Lower lobe of right lung (tissue), 2 donors: ENCODE data around the gene HLA-DMB. TPM values are rescaled to one million over a fixed set of nuclear protein-coding genes. Genes with fewer than 3 reads are reported as not detected.

Source experiments
- ATAC-seq, 2 donors: fragments of 200-7000 bp; cut with Tn5 transposase; one replicate each; pipeline ENCODE4 v1.9.1; 2020 to 2022; ENCODE audit warnings: mild to moderate bottlenecking in 2 of 2, moderate library complexity in 2 of 2
- DNase-seq: peaks from one replicate; pipeline ENCODE4 v3.0.0-alpha.2; 2020
- H3K27ac ChIP-seq: fragments of 200-600 bp; one replicate; pipeline ENCODE4 v1.8.0; 2022
- H3K27me3 ChIP-seq: fragments of 200-600 bp; one replicate; pipeline ENCODE4 v1.8.0; 2022; ENCODE audit warnings: low read depth
- H3K36me3 ChIP-seq: fragments of 200-600 bp; one replicate; pipeline ENCODE4 v1.8.0; 2022; ENCODE audit warnings: mild to moderate bottlenecking
- H3K4me1 ChIP-seq: fragments of 200-600 bp; one replicate; pipeline ENCODE4 v1.8.0; 2022
- H3K4me3 ChIP-seq: fragments of 200-600 bp; one replicate; pipeline ENCODE4 v1.8.0; 2022; ENCODE audit warnings: mild to moderate bottlenecking
- H3K9me3 ChIP-seq: fragments of 200-600 bp; one replicate; pipeline ENCODE4 v1.8.0; 2022
- CTCF ChIP-seq: fragments of 200-600 bp; IDR thresholded peaks from one replicate; pipeline ENCODE4 v1.8.0; 2022; ENCODE audit warnings: antibody characterized with exemption, mild to moderate bottlenecking
- intact Hi-C: fragments of 100-400 bp; cut with DNase I; formaldehyde crosslinking; loops from one replicate; pipeline ENCODE4 v1.11.0; 2022
- total RNA-seq: library from RNA; stranded (reverse); fragmentation: NEBNext Ultra II Directional; extraction: Animal tissue kit (Norgen Biotek cat#: 25700); gene quantifications from one replicate; pipeline ENCODE4 v1.2.1, GENCODE V29; 2021
- donor health status: DM: no; HTN: yes; CAD: no; lungs with severe emphysema.

HLA-DMB gene
- total RNA-seq, 1 donor from 2014 or later = 208 TPM

GRCh38 chr6:32970413-32971241 is 29.8 kb upstream of the HLA-DMB start:
- peak; percentile 90 for DNase-seq
- H3K36me3 ChIP-seq = peaks cover 32% of the 10 kb centered on the region
- ATAC-seq = peak; percentile 59 to 66
- intact Hi-C loops = no loop called here
- H3K4me1 ChIP-seq = peaks cover 30% of the 10 kb centered on the region
- H3K27me3 ChIP-seq = no peaks in the 10 kb centered on the region
- no peak for TF ChIP-seq CTCF
- H3K9me3 ChIP-seq = no peaks in the 10 kb centered on the region
- H3K27ac ChIP-seq = peak overlapping the region; percentile 98
- peak overlapping the region; percentile 96 for H3K4me3 ChIP-seq

- no peaks in the 10 kb centered on the region for H3K9me3 ChIP-seq
- H3K4me3 ChIP-seq = peak overlapping the region; percentile 96
- peaks cover 24% of the 10 kb centered on the region for H3K36me3 ChIP-seq
- ATAC-seq (peak in 1 of 2 donors; percentile 16), DNase-seq (peak; percentile 76)
- intact Hi-C loops = no loop called here
- H3K4me1 ChIP-seq = peaks cover 23% of the 10 kb centered on the region
- H3K27me3 ChIP-seq = no peaks in the 10 kb centered on the region
- H3K27ac ChIP-seq = peak overlapping the region; percentile 98
- peak; percentile 28 for TF ChIP-seq CTCF
Measured at GRCh38 chr6:32969685-32970412, 29.0 kb upstream of the HLA-DMB start.

GRCh38 chr6:32968867-32969684 is 28.2 kb upstream of the HLA-DMB start:
- ATAC-seq (peak; percentile 56 to 61), DNase-seq (peak; percentile 75)
- Histone ChIP-seq H3K36me3 (peaks cover 16% of the 10 kb centered on the region), H3K9me3 (no peaks in the 10 kb centered on the region), H3K27ac (peak overlapping the region; percentile 98), H3K27me3 (no peaks in the 10 kb centered on the region), H3K4me1 (peaks cover 16% of the 10 kb centered on the region), H3K4me3 (peak overlapping the region; percentile 96)
- no peak for TF ChIP-seq CTCF
- intact Hi-C loops = no loop called here

GRCh38 chr6:32968093-32968866 is 27.5 kb upstream of the HLA-DMB start, which contains the start of gene BRD2:
BRD2 (plus strand) TSS chr6:32968594; CDS start chr6:32972899, 4,305 bp downstream.
- intact Hi-C loops = no loop called here
- DNase-seq (peak; percentile 96), ATAC-seq (peak; percentile 78 to 85)
- TF ChIP-seq CTCF = no peak
- H3K9me3 ChIP-seq = no peaks in the 10 kb centered on the region
- H3K4me1 ChIP-seq = peaks cover 16% of the 10 kb centered on the region
- no peaks in the 10 kb centered on the region for H3K27me3 ChIP-seq
- peak within 1 kb of the TSS; percentile 98 for H3K27ac ChIP-seq
- H3K36me3 ChIP-seq = peaks cover 8% of the 10 kb centered on the region
- H3K4me3 ChIP-seq = peak within 1 kb of the TSS; percentile 96
